CD4-positive, alpha-beta T cell treated with Interleukin-1 beta for 1 hour (primary cell): ENCODE measurements around the gene PLCL1.
"Not testable (repeated sequence)": the region's sequence is repeated elsewhere in the genome, so short reads cannot be mapped to it uniquely, and the experiment has no call there.

Experiments used
- DNase-seq, 2 donors: peaks; one replicate each; pipeline ENCODE4 v3.0.0-alpha.2; 2020 to 2022

PLCL1 gene

GRCh38 chr2:198136142-198136541, 331.7 kb downstream of the PLCL1 start:
- no peak for DNase-seq

GRCh38 chr2:198137733-198138132, 333.3 kb downstream of the PLCL1 start:
- no peak for DNase-seq

GRCh38 chr2:198141726-198142125, 337.3 kb downstream of the PLCL1 start:
- DNase-seq: no peak

GRCh38 chr2:198143156-198143555, 338.8 kb downstream of the PLCL1 start:
- no peak for DNase-seq

GRCh38 chr2:198143793-198144192, 339.4 kb downstream of the PLCL1 start:
- DNase-seq: no peak

- no peak for DNase-seq
These were observed 340.3 kb downstream of the PLCL1 start for GRCh38 chr2:198144660-198145059.

- DNase-seq: no peak
These were observed 342.1 kb downstream of the PLCL1 start for GRCh38 chr2:198146346-198146940.

- DNase-seq: no peak
These were observed 352.9 kb downstream of the PLCL1 start for GRCh38 chr2:198157314-198157713.

- no peak for DNase-seq
These were observed 356.8 kb downstream of the PLCL1 start for GRCh38 chr2:198161151-198161550.

GRCh38 chr2:198162276-198162675, 357.9 kb downstream of the PLCL1 start:
- no peak for DNase-seq

- DNase-seq: no peak
These were observed 360.4 kb downstream of the PLCL1 start for GRCh38 chr2:198164843-198165242.

GRCh38 chr2:198165289-198165688, 360.9 kb downstream of the PLCL1 start:
- DNase-seq: no peak

GRCh38 chr2:198167346-198167745, 363.0 kb downstream of the PLCL1 start:
- no peak for DNase-seq

GRCh38 chr2:198168651-198169050, 364.3 kb downstream of the PLCL1 start:
- no peak for DNase-seq

- DNase-seq: no peak
These were observed 368.8 kb downstream of the PLCL1 start for GRCh38 chr2:198173242-198173641.

GRCh38 chr2:198173864-198174263, 369.5 kb downstream of the PLCL1 start:
- no peak for DNase-seq

GRCh38 chr2:198175271-198175670, 370.9 kb downstream of the PLCL1 start:
- DNase-seq: no peak

- no peak for DNase-seq
These were observed 372.6 kb downstream of the PLCL1 start for GRCh38 chr2:198177040-198177439.

- DNase-seq: no peak
These were observed 374.4 kb downstream of the PLCL1 start for GRCh38 chr2:198178766-198179165.

GRCh38 chr2:198186257-198186656, 381.9 kb downstream of the PLCL1 start:
- no peak for DNase-seq

GRCh38 chr2:198187841-198188240, 383.4 kb downstream of the PLCL1 start:
- DNase-seq: no peak

GRCh38 chr2:198188982-198189381, 384.6 kb downstream of the PLCL1 start:
- no peak for DNase-seq

GRCh38 chr2:198191651-198192050, 387.3 kb downstream of the PLCL1 start:
- DNase-seq: no peak

- DNase-seq: not testable (repeated sequence)
These were observed 392.2 kb downstream of the PLCL1 start for GRCh38 chr2:198196556-198196955.
